ENCODE data around the gene NCKAP5.
A peak's percentile ranks its signal among the peaks of the same experiment; 100 is the strongest.

NCKAP5 gene

GRCh38 chr2:133568172-133568571, at the start of gene NCKAP5:
TSS of gene NCKAP5 (minus strand) at chr2:133568463. CDS start at chr2:133517526, 50,937 bp downstream.
- no peak for DNase-seq (ENCODE audit: low spot score)

GRCh38 chr2:133609664-133610063, 41.4 kb upstream of the NCKAP5 start:
- DNase-seq (ENCODE audit: low spot score): peak; percentile 21

- no peak for DNase-seq (ENCODE audit: low spot score)
Measured at GRCh38 chr2:133608291-133608690, 40.0 kb upstream of the NCKAP5 start.

- DNase-seq (ENCODE audit: low spot score): no peak
Measured at GRCh38 chr2:133607679-133608078, 39.4 kb upstream of the NCKAP5 start.

GRCh38 chr2:133606616-133607015, 38.4 kb upstream of the NCKAP5 start:
- no peak for DNase-seq (ENCODE audit: low spot score)

- DNase-seq (ENCODE audit: low spot score): no peak
Measured at GRCh38 chr2:133605766-133606137, 37.5 kb upstream of the NCKAP5 start.

GRCh38 chr2:133605011-133605765, 36.9 kb upstream of the NCKAP5 start:
- DNase-seq (ENCODE audit: low spot score): no peak

GRCh38 chr2:133603109-133603508, 34.8 kb upstream of the NCKAP5 start:
- no peak for DNase-seq (ENCODE audit: low spot score)

- no peak for DNase-seq (ENCODE audit: low spot score)
Measured at GRCh38 chr2:133602538-133602937, 34.3 kb upstream of the NCKAP5 start.

GRCh38 chr2:133600266-133600928, 32.1 kb upstream of the NCKAP5 start:
- DNase-seq (ENCODE audit: low spot score): no peak

- no peak for DNase-seq (ENCODE audit: low spot score)
Measured at GRCh38 chr2:133599811-133600210, 31.5 kb upstream of the NCKAP5 start.

- DNase-seq (ENCODE audit: low spot score): no peak
Measured at GRCh38 chr2:133599211-133599803, 31.0 kb upstream of the NCKAP5 start.

GRCh38 chr2:133598769-133599168, 30.5 kb upstream of the NCKAP5 start:
- DNase-seq (ENCODE audit: low spot score): no peak

- no peak for DNase-seq (ENCODE audit: low spot score)
Measured at GRCh38 chr2:133596701-133597393, 28.6 kb upstream of the NCKAP5 start.

- DNase-seq (ENCODE audit: low spot score): no peak
Measured at GRCh38 chr2:133591164-133591563, 22.9 kb upstream of the NCKAP5 start.

GRCh38 chr2:133589456-133589855, 21.2 kb upstream of the NCKAP5 start:
- DNase-seq (ENCODE audit: low spot score): no peak

GRCh38 chr2:133588144-133588543, 19.9 kb upstream of the NCKAP5 start:
- no peak for DNase-seq (ENCODE audit: low spot score)

GRCh38 chr2:133586978-133587377, 18.7 kb upstream of the NCKAP5 start:
- no peak for DNase-seq (ENCODE audit: low spot score)

- DNase-seq (ENCODE audit: low spot score): no peak
Measured at GRCh38 chr2:133581010-133581760, 12.9 kb upstream of the NCKAP5 start.

GRCh38 chr2:133579274-133579673, 11.0 kb upstream of the NCKAP5 start:
- DNase-seq (ENCODE audit: low spot score): no peak

- DNase-seq (ENCODE audit: low spot score): peak; percentile 78
Measured at GRCh38 chr2:133576714-133577113, 8.5 kb upstream of the NCKAP5 start.

GRCh38 chr2:133574620-133575019, 6.4 kb upstream of the NCKAP5 start:
- no peak for DNase-seq (ENCODE audit: low spot score)

Data from SW480 (cell line).